Upper lobe of left lung (tissue), 6 donors: ENCODE data around the gene EIF5AL1. TPM values are rescaled to one million over a fixed set of nuclear protein-coding genes. Genes with fewer than 3 reads are reported as not detected.
"Not testable (repeated sequence)": the region's sequence is repeated elsewhere in the genome, so short reads cannot be mapped to it uniquely, and the experiment has no call there.

Experiments
- ATAC-seq, 2 donors: fragments of 200-7000 bp; cut with Tn5 transposase; one replicate each; pipeline ENCODE4 v1.9.1; 2022; ENCODE audit warnings: mild to moderate bottlenecking in 2 of 2, moderate library complexity in 2 of 2; ENCODE audit not compliant: low FRiP score in 2 of 2
- DNase-seq, 2 donors: peaks; one replicate each; pipeline ENCODE4 v3.0.0-alpha.2; 2019 to 2020
- H3K27ac ChIP-seq, 4 donors: fragments of 200-600 bp; sonication (generic); one replicate each; pipeline ENCODE4 v1.5.1; 2016 to 2019
- H3K27me3 ChIP-seq, 4 donors: fragments of 200-600 bp; sonication (generic); one replicate each; pipeline ENCODE4 v1.5.1; 2017 to 2019
- H3K36me3 ChIP-seq, 4 donors: fragments of 200-600 bp; sonication (generic); one replicate each; pipeline ENCODE4 v1.5.1; 2016 to 2019
- H3K4me1 ChIP-seq, 4 donors: fragments of 200-600 bp; sonication (generic); one replicate each; pipeline ENCODE4 v1.5.1; 2018 to 2019
- H3K4me3 ChIP-seq, 4 donors: fragments of 200-600 bp; sonication (generic); one replicate each; pipeline ENCODE4 v1.5.1; 2017 to 2019; ENCODE audit warnings: mild to moderate bottlenecking in 2 of 4, moderate library complexity in 1 of 4
- H3K9me3 ChIP-seq, 4 donors: fragments of 200-600 bp; sonication (generic); one replicate each; pipeline ENCODE4 v1.5.1; 2018 to 2019
- CTCF ChIP-seq, 6 experiments: fragments of 450-650 bp in 4 of 6; fragments of 200-600 bp in 2 of 6; sonication (generic) in 2 of 6; IDR thresholded peaks; one replicate each; pipeline ENCODE4 v1.5.1; 2016 to 2019; ENCODE audit warnings: antibody characterized with exemption in 6 of 6
- EP300 ChIP-seq, 4 donors: sonication (generic); formaldehyde crosslinking; IDR thresholded peaks; one replicate each; pipeline ENCODE4 v1.5.1; 2017; ENCODE audit warnings: antibody characterized with exemption in 4 of 4, control low read depth in 2 of 4
- POLR2A ChIP-seq, 4 donors: fragments of 450-650 bp; IDR thresholded peaks; one replicate each; pipeline ENCODE4 v1.5.1; 2016 to 2017; ENCODE audit warnings: antibody characterized with exemption in 4 of 4, mild to moderate bottlenecking in 2 of 4
- POLR2AphosphoS5 ChIP-seq, 2 donors: sonication (generic); formaldehyde crosslinking; IDR thresholded peaks; one replicate each; pipeline ENCODE4 v1.5.1; 2017; ENCODE audit warnings: antibody characterized with exemption in 2 of 2
- whole genome bisulfite sequencing, 2 donors: methylation state at CpG; one replicate each; pipeline ENCODE4 v1.1.5; 2017 to 2018; 5-methylcytosine and 5-hydroxymethylcytosine counted together
- total RNA-seq, 6 donors: library from RNA; depleted of rRNA in 4 of 6; stranded (reverse); fragments of >200 nt in 4 of 6; gene quantifications; one replicate each; pipeline versions ENCODE4 v1.1.0 to v1.2.1, GENCODE V29; 2016 to 2021
- donor health status: DM: no; HTN: no; CAD: no; lungs with moderate emphysema.
- donor health status: DM: no; HTN: yes; CAD: no; lungs with severe emphysema.

The EIF5AL1 gene
- total RNA-seq, 6 donors from 2014 or later: 0.07 to 0.37 (median 0.15) TPM; not detected in 2

GRCh38 chr10:79542626-79543025, 30.3 kb downstream of the EIF5AL1 start:
- no peak for TF ChIP-seq POLR2AphosphoS5 (IDR thresholded peaks at IDR 0.05)
- no peak for TF ChIP-seq EP300 (IDR thresholded peaks at IDR 0.05)
- no peak for TF ChIP-seq POLR2A (IDR thresholded peaks at IDR 0.05)
- TF ChIP-seq CTCF (IDR thresholded peaks at IDR 0.05): no peak
- WGBS, 2 donors: 40 to 52% methylated on average over 2 of the region's 2 CpGs
- Histone ChIP-seq H3K4me1 (no peaks in the 10 kb centered on the region), H3K27me3 (no peaks in the 10 kb centered on the region), H3K27ac (no peak overlapping the region), H3K36me3 (no peaks in the 10 kb centered on the region), H3K4me3 (no peak overlapping the region), H3K9me3 (no peaks in the 10 kb centered on the region)
- ATAC-seq (peak in 1 of 2 donors; percentile 32), DNase-seq (no peak)

- not testable (repeated sequence) for H3K4me3 ChIP-seq, DNase-seq, H3K36me3 ChIP-seq, H3K4me1 ChIP-seq, H3K27me3 ChIP-seq, H3K27ac ChIP-seq, ATAC-seq, H3K9me3 ChIP-seq
- 90 to 91% methylated on average over 3 of the region's 3 CpGs for WGBS, 2 donors
Observed at GRCh38 chr10:79544408-79544807, 32.1 kb downstream of the EIF5AL1 start.

GRCh38 chr10:79544926-79545659, 32.8 kb downstream of the EIF5AL1 start:
- H3K9me3 ChIP-seq, H3K4me1 ChIP-seq, H3K27ac ChIP-seq, H3K4me3 ChIP-seq, DNase-seq, H3K36me3 ChIP-seq, ATAC-seq, H3K27me3 ChIP-seq: not testable (repeated sequence)
- 82% methylated on average over 3 of the region's 3 CpGs for WGBS, 2 donors

GRCh38 chr10:79547128-79547527, 34.8 kb downstream of the EIF5AL1 start:
- not testable (repeated sequence) for H3K27me3 ChIP-seq, H3K4me1 ChIP-seq, DNase-seq, H3K27ac ChIP-seq, H3K36me3 ChIP-seq, H3K4me3 ChIP-seq, H3K9me3 ChIP-seq, ATAC-seq
- WGBS, 2 donors: 31 to 71% methylated on average over 2 of the region's 2 CpGs

GRCh38 chr10:79547973-79548372, 35.6 kb downstream of the EIF5AL1 start:
- Histone ChIP-seq H3K27me3 (no peaks in the 10 kb centered on the region), H3K4me3 (no peak overlapping the region), H3K9me3 (no peaks in the 10 kb centered on the region), H3K36me3 (no peaks in the 10 kb centered on the region), H3K4me1 (no peaks in the 10 kb centered on the region), H3K27ac (no peak overlapping the region)
- TF ChIP-seq CTCF (IDR thresholded peaks at IDR 0.05) (no peak), EP300 (IDR thresholded peaks at IDR 0.05) (no peak), POLR2A (IDR thresholded peaks at IDR 0.05) (no peak), POLR2AphosphoS5 (IDR thresholded peaks at IDR 0.05) (no peak)
- DNase-seq (no peak), ATAC-seq (no peak)
- WGBS, 2 donors: 54 to 57% methylated on average over 3 of the region's 3 CpGs

GRCh38 chr10:79552143-79552542, 39.8 kb downstream of the EIF5AL1 start:
- H3K27ac ChIP-seq: no peak overlapping the region
- WGBS, 2 donors: 67 to 91% methylated on average over 1 to 2 of the region's 2 CpGs

More at GRCh38 chr10:79552143-79552542, 39.8 kb downstream of the EIF5AL1 start:
- H3K4me1 ChIP-seq: no peaks in the 10 kb centered on the region
- ATAC-seq (no peak), DNase-seq (no peak)
- no peak overlapping the region for H3K4me3 ChIP-seq
- TF ChIP-seq POLR2AphosphoS5 (IDR thresholded peaks at IDR 0.05) (no peak), EP300 (IDR thresholded peaks at IDR 0.05) (no peak), POLR2A (IDR thresholded peaks at IDR 0.05) (no peak)
- H3K9me3 ChIP-seq: no peaks in the 10 kb centered on the region
- no peaks in the 10 kb centered on the region for H3K36me3 ChIP-seq
- H3K27me3 ChIP-seq: no peaks in the 10 kb centered on the region
